Subcutaneous adipose tissue (tissue), 4 donors: ENCODE results near the gene TBL1Y. TPM values are rescaled to one million over a fixed set of nuclear protein-coding genes. Genes with fewer than 3 reads are reported as not detected.

Experiments
- CTCF ChIP-seq: fragments of 450-650 bp; IDR thresholded peaks from one replicate; pipeline ENCODE4 v1.5.1; 2016; ENCODE audit warnings: low read depth, mild to moderate bottlenecking, control low read depth, antibody characterized with exemption, moderate library complexity
- total RNA-seq, 4 donors: library from RNA; depleted of rRNA; stranded (reverse); fragments of >200 nt; gene quantifications; one replicate each; pipeline ENCODE4 v1.1.0, GENCODE V29; 2016

The TBL1Y gene
- total RNA-seq, 4 donors from 2014 or later = 3.7 to 9.4 TPM; not detected in 2

- no peak for TF ChIP-seq CTCF
Observed at GRCh38 chrY:7017244-7018080, 107.0 kb downstream of the TBL1Y start.

GRCh38 chrY:7039037-7039436 is 128.5 kb downstream of the TBL1Y start:
- TF ChIP-seq CTCF = no peak

GRCh38 chrY:7040662-7041061 is 130.2 kb downstream of the TBL1Y start:
- TF ChIP-seq CTCF = no peak

GRCh38 chrY:7041983-7042382 is 131.5 kb downstream of the TBL1Y start:
- TF ChIP-seq CTCF = no peak

- TF ChIP-seq CTCF = no peak
Observed at GRCh38 chrY:7056886-7057285, 146.4 kb downstream of the TBL1Y start.

- no peak for TF ChIP-seq CTCF
Observed at GRCh38 chrY:7078725-7079124, 168.2 kb downstream of the TBL1Y start.

GRCh38 chrY:7085606-7086005 is 175.1 kb downstream of the TBL1Y start:
- no peak for TF ChIP-seq CTCF
